ENCODE results near the gene PRR30.

The PRR30 gene

GRCh38 chr2:27152796-27153464, 13.7 kb upstream of the PRR30 start:
- no peak for DNase-seq

GRCh38 chr2:27152102-27152795, 13.0 kb upstream of the PRR30 start:
- no peak for DNase-seq

DNA sequence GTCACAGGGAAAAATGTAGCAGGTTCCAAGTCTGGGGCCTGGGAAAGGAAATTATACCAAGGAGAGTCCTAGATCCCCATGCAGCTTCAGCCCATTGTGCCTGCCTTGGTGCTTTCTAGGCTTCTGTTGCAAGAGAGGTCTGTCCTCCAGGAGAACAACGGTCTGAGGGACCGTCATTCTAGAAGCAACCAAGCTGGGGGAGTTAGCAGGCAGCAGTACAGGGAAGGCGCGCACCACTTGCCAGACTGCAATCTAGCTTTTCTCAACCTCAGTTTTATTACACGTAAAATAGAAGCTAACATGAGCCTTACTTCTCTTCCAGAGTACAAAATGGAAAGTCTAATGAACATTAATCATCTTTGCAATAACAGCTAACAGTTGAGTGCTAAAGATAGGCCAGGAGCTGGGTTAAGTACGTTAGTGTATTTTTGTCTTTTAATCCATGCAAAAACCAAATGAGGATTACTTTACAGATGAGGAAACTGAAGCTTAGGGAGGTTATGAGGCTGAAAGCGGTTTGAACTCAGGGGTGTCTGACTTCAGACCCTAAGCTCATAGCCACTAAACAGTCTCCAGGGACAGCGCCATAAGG, 11.5 kb upstream of the PRR30 start:
- no peak for DNase-seq

GRCh38 chr2:27149570-27150405, 10.6 kb upstream of the PRR30 start:
- no peak for DNase-seq

- no peak for DNase-seq
Measured at GRCh38 chr2:27148801-27149439, 9.7 kb upstream of the PRR30 start, which contains the start of gene TCF23. TCF23 (plus strand) TSS chr2:27149004; CDS start chr2:27149134, 130 bp downstream.

DNA sequence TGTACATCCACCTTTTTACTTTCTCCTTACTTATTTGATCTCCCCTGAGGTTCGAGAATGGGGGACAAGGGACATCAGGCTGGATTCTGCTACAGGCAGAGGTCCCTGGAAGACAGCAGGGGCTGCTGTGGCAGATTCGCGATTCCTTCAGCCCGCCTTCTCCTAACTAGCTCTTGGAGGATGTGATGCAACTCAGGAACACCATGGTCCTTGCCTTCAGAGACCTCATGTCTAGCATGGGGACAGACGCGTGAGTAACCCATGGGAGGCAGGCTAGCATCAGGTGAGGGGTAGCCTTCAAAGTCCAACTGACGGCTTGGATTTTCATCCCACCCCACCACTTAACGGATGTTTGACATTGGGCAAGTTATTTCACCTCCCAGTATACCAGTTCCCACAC, 8.7 kb upstream of the PRR30 start:
- DNase-seq: no peak

- peak; percentile 41 for DNase-seq
Measured at GRCh38 chr2:27145682-27146081, 6.5 kb upstream of the PRR30 start.

DNA sequence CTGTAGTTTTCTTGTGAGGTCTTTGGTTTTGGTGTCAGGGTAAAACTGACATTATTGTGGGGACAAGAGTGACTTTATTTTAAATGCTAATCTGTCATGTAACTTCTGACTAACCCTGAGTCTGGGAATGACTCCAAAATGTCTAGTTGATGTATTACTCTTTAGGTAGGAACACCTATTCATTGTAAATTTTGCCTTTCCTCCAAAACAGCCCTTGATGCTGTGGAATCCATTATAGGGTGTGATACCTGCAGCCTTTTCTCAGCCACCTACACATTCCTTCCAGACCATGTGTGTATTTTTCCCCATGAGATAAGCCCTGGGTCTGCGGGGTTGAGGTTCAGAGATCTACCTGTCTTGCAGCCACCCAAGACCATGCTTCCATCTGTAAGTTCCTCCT, 4.1 kb upstream of the PRR30 start:
- DNase-seq: no peak

- DNase-seq: no peak
Measured at GRCh38 chr2:27138111-27138510, 1.1 kb downstream of the PRR30 start.

DNA sequence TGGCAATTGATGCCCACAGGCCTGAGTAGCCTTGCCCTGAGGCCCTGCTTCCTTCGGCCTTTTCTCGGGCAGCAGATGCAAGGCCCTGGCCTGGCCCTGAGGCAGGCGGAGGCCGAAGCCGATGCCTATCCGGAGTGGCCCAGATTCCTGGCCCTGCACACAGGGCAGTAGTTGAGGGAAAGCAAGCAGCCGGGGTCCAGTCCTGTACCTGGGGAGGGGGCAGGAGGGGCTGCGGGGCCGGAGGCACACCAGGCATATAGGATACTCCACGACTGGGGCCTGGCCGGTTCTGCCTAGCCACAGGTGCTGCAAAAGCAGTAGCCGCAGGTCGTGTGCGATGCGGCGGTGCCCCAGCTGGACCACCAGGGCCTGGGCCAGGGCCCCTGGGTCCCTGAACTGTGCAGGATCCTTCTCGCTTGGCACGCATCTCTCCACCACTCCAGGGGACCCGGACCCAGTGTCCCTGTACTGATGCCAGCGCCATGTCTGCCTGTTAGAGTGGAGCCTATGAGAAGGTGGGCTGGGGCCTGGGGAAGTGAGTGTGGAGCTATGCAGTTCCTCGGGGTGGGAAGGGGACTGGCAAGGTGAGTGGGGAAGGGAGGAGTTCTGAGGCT, 1.8 kb downstream of the PRR30 start:
- no peak for DNase-seq

DNA sequence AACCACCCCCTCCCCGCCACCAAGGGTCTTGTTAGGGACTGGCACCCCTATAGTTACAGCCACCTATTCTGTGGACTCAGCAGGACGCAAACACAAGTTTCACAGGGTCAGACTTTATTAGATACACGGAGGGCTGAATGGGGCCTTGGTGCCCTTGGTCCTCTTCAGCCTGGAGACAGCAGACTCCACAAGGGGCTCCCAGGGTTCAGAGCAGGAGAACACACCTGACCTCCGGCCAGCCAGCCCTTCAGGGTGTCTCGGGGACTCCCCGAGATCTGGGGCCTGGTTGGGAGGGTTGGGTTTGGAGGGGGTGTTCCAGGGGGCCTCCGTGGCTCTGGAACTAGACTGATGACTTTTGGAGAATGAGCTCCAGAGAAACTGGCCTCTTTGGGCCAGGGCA, 2.5 kb downstream of the PRR30 start:
- DNase-seq: no peak

DNA sequence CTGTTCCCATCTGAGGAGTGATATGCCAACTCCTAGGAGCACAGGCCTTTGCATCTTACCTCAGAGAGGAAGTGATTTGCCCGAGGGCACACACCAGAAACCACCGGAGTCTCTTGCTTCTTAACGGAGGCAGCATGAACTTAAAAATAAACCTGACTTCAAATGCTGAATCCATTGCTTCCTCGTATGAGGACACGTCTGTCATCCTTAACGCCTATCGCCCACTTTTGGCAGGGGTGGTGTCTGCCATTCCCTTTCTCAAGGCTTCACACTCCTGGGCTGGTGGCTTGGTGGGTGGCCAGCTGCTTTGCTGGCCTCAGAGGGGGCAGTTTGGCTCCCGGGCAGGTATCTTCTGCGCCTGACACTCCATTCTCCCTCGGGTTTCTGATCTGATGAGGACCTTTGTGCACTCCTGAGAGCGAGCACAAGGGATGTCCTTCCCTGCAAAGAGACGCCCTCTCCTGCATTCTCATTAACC, 3.7 kb downstream of the PRR30 start:
- no peak for DNase-seq

GRCh38 chr2:27134781-27135477, 4.3 kb downstream of the PRR30 start:
- no peak for DNase-seq

- DNase-seq: peak; percentile 96
Measured at GRCh38 chr2:27133905-27134780, 5.1 kb downstream of the PRR30 start, which contains the start of gene PREB. PREB (minus strand) TSS chr2:27134636; CDS start chr2:27134421, 215 bp downstream.

- no peak for DNase-seq
Measured at GRCh38 chr2:27133195-27133875, 5.9 kb downstream of the PRR30 start.

DNA sequence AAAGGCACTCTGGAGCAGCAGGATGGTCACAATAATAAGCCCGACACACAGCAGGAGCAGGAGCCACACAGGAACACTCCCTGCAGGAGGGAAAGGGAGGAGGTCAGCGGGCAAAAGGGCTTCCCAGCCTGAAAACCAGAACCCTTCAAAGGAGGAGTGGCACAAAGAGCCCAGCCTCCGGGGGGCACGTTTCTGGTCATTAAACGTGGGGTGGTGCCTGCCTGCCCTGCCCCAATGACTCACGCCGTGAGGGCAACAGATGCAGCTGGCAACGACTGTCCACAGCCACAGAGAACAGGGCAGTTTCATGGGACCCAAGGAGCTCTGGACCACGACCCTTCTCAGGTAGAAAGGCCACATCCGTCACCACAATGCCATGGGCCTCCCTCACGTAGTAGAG, 7.8 kb downstream of the PRR30 start:
- no peak for DNase-seq

DNA sequence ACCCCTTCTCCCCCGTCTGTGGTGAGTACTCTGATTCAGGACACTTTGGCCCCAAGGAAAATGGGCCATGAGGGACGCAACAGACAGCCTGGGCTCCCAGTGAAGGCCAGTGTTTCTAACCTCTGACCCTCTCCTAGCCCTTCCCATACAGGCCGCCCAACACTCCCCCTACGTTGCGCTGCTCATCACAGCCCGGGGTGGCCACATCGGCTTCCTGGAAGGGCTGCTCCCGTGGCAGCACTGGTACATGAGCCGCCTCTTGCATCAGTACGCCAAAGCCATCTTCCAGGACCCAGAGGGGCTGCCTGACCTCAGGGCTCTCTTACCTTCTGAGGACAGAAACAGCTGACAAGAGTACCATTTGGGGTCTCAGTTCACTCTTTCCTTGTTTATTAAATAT, 8.8 kb downstream of the PRR30 start:
- no peak for DNase-seq

GRCh38 chr2:27128668-27129571, 10.3 kb downstream of the PRR30 start:
- DNase-seq: no peak
